Prostate gland (tissue), 2 donors: Measurements from ENCODE around the gene NEK1. TPM values are rescaled to one million over a fixed set of nuclear protein-coding genes. Genes with fewer than 3 reads are reported as not detected.
A peak's percentile ranks its signal among the peaks of the same experiment; 100 is the strongest.

Source experiments
- DNase-seq: peaks from one replicate; pipeline ENCODE4 v3.0.0-alpha.2; 2019; ENCODE audit warnings: low spot score
- H3K27ac ChIP-seq, 2 donors: fragments of 200-600 bp; sonication (generic); 2 replicates each; pipeline ENCODE4 v1.5.1; 2017 to 2019
- H3K27me3 ChIP-seq: fragments of 200-600 bp; sonication (generic); replicated peaks from 2 replicates; pipeline ENCODE4 v1.5.1; 2019; ENCODE audit not compliant: insufficient read depth
- H3K36me3 ChIP-seq, 2 donors: fragments of 200-600 bp; sonication (generic); 1 replicate in 1 of 2; 2 replicates in 1 of 2; pipeline versions ENCODE4 v1.5.1 to v1.8.1; 2017 to 2019
- H3K4me1 ChIP-seq: fragments of 200-600 bp; sonication (generic); replicated peaks from 2 replicates; pipeline ENCODE4 v1.5.1; 2019
- H3K4me3 ChIP-seq, 2 donors: fragments of 200-600 bp; sonication (generic); 2 replicates each; pipeline ENCODE4 v1.5.1; 2017 to 2019
- H3K9me3 ChIP-seq: fragments of 200-600 bp; sonication (generic); 2 replicates; pipeline ENCODE4 v1.5.1; 2017
- POLR2A ChIP-seq: fragments of 450-650 bp; IDR thresholded peaks from one replicate; pipeline ENCODE4 v1.6.1; 2016; ENCODE audit warnings: antibody characterized with exemption, mild to moderate bottlenecking
- POLR2AphosphoS5 ChIP-seq: sonication (generic); formaldehyde crosslinking; IDR thresholded peaks from one replicate; pipeline ENCODE4 v1.6.1; 2017; ENCODE audit warnings: antibody characterized with exemption
- WGBS: methylation state at CpG from one replicate; pipeline ENCODE4 v1.1.5; 2018; 5-methylcytosine and 5-hydroxymethylcytosine counted together
- intact Hi-C: fragments of 100-400 bp; cut with DNase I; formaldehyde crosslinking; loops from one replicate; pipeline ENCODE4 v1.14.2; 2022
- total RNA-seq, 2 donors: library from RNA; depleted of rRNA; stranded (reverse); fragments of >200 nt; gene quantifications; one replicate each; pipeline ENCODE4 v1.1.0, GENCODE V29; 2016
- TF ChIP-seq, protein P1 (sequence below), 4 experiments: fragments of 200-600 bp in 2 of 4; fragments of 450-650 bp in 2 of 4; sonication (generic) in 2 of 4; IDR thresholded peaks; 1 replicate in 3 of 4; 2 replicates in 1 of 4; pipeline ENCODE4 v1.5.1; 2016 to 2019; ENCODE audit warnings: antibody characterized with exemption in 4 of 4, mild to moderate bottlenecking in 2 of 4, moderate library complexity in 2 of 4

The NEK1 gene
- total RNA-seq, 2 donors from 2014 or later: 5.0 to 17.6 TPM

GRCh38 chr4:169612871-169613859 is 782 bp upstream of the NEK1 start:
- H3K27me3 ChIP-seq: no peaks in the 10 kb centered on the region
- TF ChIP-seq, protein P1, sequence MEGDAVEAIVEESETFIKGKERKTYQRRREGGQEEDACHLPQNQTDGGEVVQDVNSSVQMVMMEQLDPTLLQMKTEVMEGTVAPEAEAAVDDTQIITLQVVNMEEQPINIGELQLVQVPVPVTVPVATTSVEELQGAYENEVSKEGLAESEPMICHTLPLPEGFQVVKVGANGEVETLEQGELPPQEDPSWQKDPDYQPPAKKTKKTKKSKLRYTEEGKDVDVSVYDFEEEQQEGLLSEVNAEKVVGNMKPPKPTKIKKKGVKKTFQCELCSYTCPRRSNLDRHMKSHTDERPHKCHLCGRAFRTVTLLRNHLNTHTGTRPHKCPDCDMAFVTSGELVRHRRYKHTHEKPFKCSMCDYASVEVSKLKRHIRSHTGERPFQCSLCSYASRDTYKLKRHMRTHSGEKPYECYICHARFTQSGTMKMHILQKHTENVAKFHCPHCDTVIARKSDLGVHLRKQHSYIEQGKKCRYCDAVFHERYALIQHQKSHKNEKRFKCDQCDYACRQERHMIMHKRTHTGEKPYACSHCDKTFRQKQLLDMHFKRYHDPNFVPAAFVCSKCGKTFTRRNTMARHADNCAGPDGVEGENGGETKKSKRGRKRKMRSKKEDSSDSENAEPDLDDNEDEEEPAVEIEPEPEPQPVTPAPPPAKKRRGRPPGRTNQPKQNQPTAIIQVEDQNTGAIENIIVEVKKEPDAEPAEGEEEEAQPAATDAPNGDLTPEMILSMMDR (IDR thresholded peaks at IDR 0.05): peak; percentile 19 to 79 (median 68)
- TF ChIP-seq POLR2A: no peak
- TF ChIP-seq POLR2AphosphoS5: peak; percentile 62
- DNase-seq: peak; percentile 74
- H3K27ac ChIP-seq: peak overlapping the region; percentile 95 to 98
- H3K9me3 ChIP-seq: no peaks in the 10 kb centered on the region
- peak overlapping the region; percentile 80 to 82 for H3K4me3 ChIP-seq
- WGBS: 0% methylated on average over 9 of the region's 9 CpGs
- H3K4me1 ChIP-seq: no peaks in the 10 kb centered on the region
- no peaks in the 10 kb centered on the region for H3K36me3 ChIP-seq
- intact Hi-C loops: loop anchor here (1.0 kb wide), 1 partner anchor 7 kb away; the partner anchor contains the start of gene CLCN3

DNA sequence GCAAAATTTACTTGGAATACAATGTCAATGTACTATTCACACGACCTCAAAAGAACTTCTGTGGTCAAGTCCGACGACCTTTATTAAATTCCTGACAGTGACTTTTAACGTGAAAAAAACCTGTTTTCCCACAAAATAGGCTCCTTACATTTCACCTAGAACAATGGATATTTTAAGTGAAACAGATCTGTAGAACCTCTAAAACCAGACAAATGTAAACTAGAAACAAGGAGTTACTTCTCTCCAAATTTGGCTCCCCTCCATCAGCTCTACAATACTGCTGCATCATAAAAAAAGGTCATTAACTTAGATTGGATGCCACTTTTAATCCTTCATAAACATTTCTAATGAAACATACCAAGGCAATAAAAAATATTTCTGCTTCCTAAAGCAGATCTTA is 1.2 kb downstream of the NEK1 start:
- intact Hi-C loops: no loop called here
- WGBS: 14% methylated on average over 4 of the region's 4 CpGs

GRCh38 chr4:169604903-169605331 is 7.5 kb downstream of the NEK1 start:
- intact Hi-C loops: no loop called here
- no peaks in the 10 kb centered on the region for H3K4me1 ChIP-seq
- DNase-seq: no peak
- no peak overlapping the region for H3K4me3 ChIP-seq
- H3K27ac ChIP-seq: no peak overlapping the region
- no peaks in the 10 kb centered on the region for H3K9me3 ChIP-seq
- TF ChIP-seq POLR2AphosphoS5 (no peak), POLR2A (no peak)
- TF ChIP-seq, protein P1 (IDR thresholded peaks at IDR 0.05): no peak
- WGBS: 84% methylated on average over 1 of the region's 1 CpG
- no peaks in the 10 kb centered on the region for H3K27me3 ChIP-seq
- no peaks in the 10 kb centered on the region for H3K36me3 ChIP-seq

More for the DNA sequence above, 1.2 kb downstream of the NEK1 start:
- peak overlapping the region in 1 of 2 donors; percentile 80 for H3K4me3 ChIP-seq
- H3K9me3 ChIP-seq: no peaks in the 10 kb centered on the region
- no peaks in the 10 kb centered on the region for H3K36me3 ChIP-seq
- TF ChIP-seq, protein P1 (IDR thresholded peaks at IDR 0.05): no peak
- TF ChIP-seq POLR2AphosphoS5: no peak
- TF ChIP-seq POLR2A: no peak
- no peaks in the 10 kb centered on the region for H3K4me1 ChIP-seq
- no peaks in the 10 kb centered on the region for H3K27me3 ChIP-seq
- peak overlapping the region in 1 of 2 donors; percentile 95 for H3K27ac ChIP-seq
- DNase-seq: no peak

GRCh38 chr4:169604131-169604900 is 8.1 kb downstream of the NEK1 start:
- no peak overlapping the region for H3K4me3 ChIP-seq
- TF ChIP-seq POLR2A (no peak), POLR2AphosphoS5 (no peak)
- TF ChIP-seq, protein P1 (IDR thresholded peaks at IDR 0.05): no peak
- intact Hi-C loops: no loop called here
- H3K27me3 ChIP-seq: no peaks in the 10 kb centered on the region
- H3K9me3 ChIP-seq: no peaks in the 10 kb centered on the region
- no peaks in the 10 kb centered on the region for H3K4me1 ChIP-seq
- WGBS: 27% methylated on average over 1 of the region's 1 CpG
- DNase-seq: no peak
- H3K36me3 ChIP-seq: no peaks in the 10 kb centered on the region
- no peak overlapping the region for H3K27ac ChIP-seq
